Measurements from ENCODE around the gene FGF3. TPM values are rescaled to one million over a fixed set of nuclear protein-coding genes. Genes with fewer than 3 reads are reported as not detected.

The FGF3 gene
- total and polyA plus RNA-seq, 9 of the 15 experiments (the other 6 are each of a cell fraction or from before 2014, with no cell fraction given) = not detected

DNA sequence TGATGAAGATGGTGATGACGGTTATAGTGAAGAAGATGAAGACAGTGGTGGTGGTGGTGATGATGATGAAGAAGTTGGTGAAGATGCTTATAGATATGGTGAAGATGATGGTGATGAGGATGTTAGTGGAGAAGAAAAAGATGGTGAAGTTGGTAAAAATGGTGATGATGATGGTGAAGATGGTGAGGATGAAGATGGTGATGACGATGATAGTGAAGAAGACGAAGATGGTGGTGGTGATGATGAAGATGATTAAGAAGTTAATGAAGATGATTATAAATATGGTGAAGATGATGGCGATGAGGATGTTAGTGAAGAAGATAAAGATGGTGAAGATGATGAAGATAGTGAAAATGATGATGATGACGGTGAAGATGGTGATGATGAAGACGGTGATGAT, 25.2 kb upstream of the FGF3 start:
- POLR2A ChIA-PET = no interaction called here

More for the DNA sequence above, 25.2 kb upstream of the FGF3 start:
- Histone ChIP-seq H3K4me2 (ENCODE audit: insufficient read depth, low read length) (no peak overlapping the region), H4K20me1 (replicated peaks; ENCODE audit: control insufficient read depth, insufficient read depth, low read length) (no peaks in the 10 kb centered on the region), H3K27ac (ENCODE audit: extremely low read depth, low read depth, low read length) (no peak overlapping the region), H3K27me3 (ENCODE audit: control insufficient read depth in 2 of 2, insufficient read depth in 2 of 2, low read length in 2 of 2) (peaks cover 0 to 20% of the 10 kb centered on the region in 2 experiments; a peak in 3 of 5 replicates), H3K36me3 (ENCODE audit: control insufficient read depth, insufficient read depth, low read length) (no peaks in the 10 kb centered on the region), H3K4me3 (no peak overlapping the region), H3K9me1 (ENCODE audit: control insufficient read depth, insufficient read depth, low read length) (peaks cover 4% of the 10 kb centered on the region), H3K4me1 (replicated peaks in 1 of 2; ENCODE audit: control insufficient read depth in 2 of 2, insufficient read depth in 2 of 2, low read length in 2 of 2) (peaks cover 0 to 4% of the 10 kb centered on the region in 2 experiments; a peak in 1 of 5 replicates), H2AFZ (ENCODE audit: low read depth, low read length) (no peak overlapping the region), H3K9me3 (replicated peaks; ENCODE audit: control insufficient read depth, insufficient read depth, low read depth, low read length) (no peaks in the 10 kb centered on the region), H3K9ac (ENCODE audit: insufficient read depth in 1 of 2, low read depth in 2 of 2, low read length in 2 of 2) (no peak overlapping the region), H3K79me2 (ENCODE audit: control insufficient read depth, insufficient read depth, low read length) (no peaks in the 10 kb centered on the region)
- in situ Hi-C loops (cut with MboI) = no loop called here
- intact Hi-C loops (cut with micrococcal nuclease) = loop anchor here (5.0 kb wide), 1 partner anchor 157 kb away; no protein-coding TSS in a partner anchor
- CTCF ChIA-PET (ENCODE audit: low intra/inter-chr PET ratio) = no interaction called here
- BruUV-seq (replicated peaks) = no TSS peak
- ATAC-seq (no peak), FAIRE-seq (no peak), DNase-seq (ENCODE audit: extremely low read depth in 1 of 4, low spot score in 3 of 4) (no peak)
- TF ChIP-seq NCOA2 (IDR thresholded peaks at IDR 0.05; ENCODE audit: partially characterized antibody in 2 of 2) (no peak), KDM1A (IDR thresholded peaks at IDR 0.05) (peak; percentile 24 to 41; a peak in 3 of 4 replicates), POLR2AphosphoS5 (IDR thresholded peaks at IDR 0.05; ENCODE audit: control insufficient read depth, insufficient read depth, low read depth, low read length) (no peak), RAD21 (CRISPR knock-in tag; conservative IDR thresholded peaks at IDR 0.05 in 1 of 2, IDR thresholded peaks at IDR 0.05 in 1 of 2) (no peak), KLF13 (tag; IDR thresholded peaks at IDR 0.05; ENCODE audit: borderline replicate concordance, low read depth) (no peak), ZNF717 (CRISPR knock-in tag; IDR thresholded peaks at IDR 0.05) (no peak), RBM15 (IDR thresholded peaks at IDR 0.05; ENCODE audit: insufficient read depth, low read length) (no peak), NR2F6 (CRISPR knock-in tag; IDR thresholded peaks at IDR 0.05) (no peak)
- TF ChIP-seq, protein P1, sequence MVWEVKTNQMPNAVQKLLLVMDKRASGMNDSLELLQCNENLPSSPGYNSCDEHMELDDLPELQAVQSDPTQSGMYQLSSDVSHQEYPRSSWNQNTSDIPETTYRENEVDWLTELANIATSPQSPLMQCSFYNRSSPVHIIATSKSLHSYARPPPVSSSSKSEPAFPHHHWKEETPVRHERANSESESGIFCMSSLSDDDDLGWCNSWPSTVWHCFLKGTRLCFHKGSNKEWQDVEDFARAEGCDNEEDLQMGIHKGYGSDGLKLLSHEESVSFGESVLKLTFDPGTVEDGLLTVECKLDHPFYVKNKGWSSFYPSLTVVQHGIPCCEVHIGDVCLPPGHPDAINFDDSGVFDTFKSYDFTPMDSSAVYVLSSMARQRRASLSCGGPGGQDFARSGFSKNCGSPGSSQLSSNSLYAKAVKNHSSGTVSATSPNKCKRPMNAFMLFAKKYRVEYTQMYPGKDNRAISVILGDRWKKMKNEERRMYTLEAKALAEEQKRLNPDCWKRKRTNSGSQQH (CRISPR knock-in tag; IDR thresholded peaks at IDR 0.05) = 0 out of 2 replicates have a peak, but pooled peaks have one; percentile 27
- TF ChIP-seq, protein P2, sequence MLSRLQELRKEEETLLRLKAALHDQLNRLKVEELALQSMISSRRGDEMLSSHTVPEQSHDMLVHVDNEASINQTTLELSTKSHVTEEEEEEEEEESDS (CRISPR knock-in tag; IDR thresholded peaks at IDR 0.05) = no peak
- WGBS (ENCODE audit: insufficient coverage, low coverage, missing lambda C conversion rate) = 0% methylated on average over 6 of the region's 6 CpGs

All from K562 (cell line).